K562 (cell line): ENCODE results near the gene CADPS2. TPM values are rescaled to one million over a fixed set of nuclear protein-coding genes. Genes with fewer than 3 reads are reported as not detected.

Experiments used
- ATAC-seq: fragments of 200-7000 bp; cut with Tn5 transposase; 3 replicates; pipeline ENCODE4 v1.9.1; 2020; ENCODE audit warnings: moderate library complexity
- BruUV-seq: library from RNA; stranded (reverse); fragments of 400-500 nt; replicated peaks from 2 replicates; lab custom pipeline; 2021; lab: Mats Ljungman, UMichigan
- CTCF ChIA-PET: fragments of 300-600 bp; formaldehyde crosslinking; extraction: SDS; loops from one replicate; lab custom pipeline; 2021; ENCODE audit warnings: low intra/inter-chr PET ratio; lab: Yijun Ruan, JAX
- POLR2A ChIA-PET: fragments of 300-600, 350-650 bp; sonication (Branson Sonifier 250); formaldehyde crosslinking; extraction: SDS; loops from one replicate; lab custom pipeline; 2021; ENCODE audit warnings: antibody characterized with exemption, inconsistent platforms; lab: Yijun Ruan, JAX
- DNase-seq, 4 experiments: peaks; one replicate each; pipeline versions ENCODE4 v3.0.0 to v3.0.0-alpha.2; 2011 to 2018; ENCODE audit warnings: low spot score in 3 of 4, mixed read lengths in 3 of 4; ENCODE audit errors: extremely low read depth in 1 of 4
- FAIRE-seq: peaks from 2 replicates; lab custom pipeline; 2011; peaks lifted over from hg19 to GRCh38; lab: Jason Lieb, UNC
- H2AFZ ChIP-seq: 2 replicates; pipeline ENCODE4 v1.6.0; 2011; ENCODE audit warnings: low read depth, low read length, control low read depth, inconsistent platforms
- H3K27ac ChIP-seq: fragments of 200-600 bp; 3 replicates; pipeline ENCODE4 v1.8.0; 2011; ENCODE audit warnings: low read depth, mild to moderate bottlenecking, control low read depth, inconsistent platforms, low read length, moderate library complexity, mixed read lengths; ENCODE audit errors: extremely low read depth
- H3K27me3 ChIP-seq, 2 experiments: fragments of 300-600 bp in 1 of 2; 2 replicates in 1 of 2; 3 replicates in 1 of 2; pipeline versions ENCODE4 v1.6.0 to v1.8.0; 2011; ENCODE audit warnings: inconsistent platforms in 2 of 2, low read length in 2 of 2, mild to moderate bottlenecking in 1 of 2, mixed read lengths in 1 of 2, moderate library complexity in 1 of 2; ENCODE audit not compliant: control insufficient read depth in 2 of 2, insufficient read depth in 2 of 2
- H3K36me3 ChIP-seq: fragments of 300-600 bp; 3 replicates; pipeline ENCODE4 v1.8.0; 2011; ENCODE audit warnings: mild to moderate bottlenecking, low read length, inconsistent platforms; ENCODE audit not compliant: control insufficient read depth, insufficient read depth
- H3K4me1 ChIP-seq, 2 experiments: fragments of 200-600 bp in 1 of 2; replicated peaks in 1 of 2; 2 replicates in 1 of 2; 3 replicates in 1 of 2; pipeline versions ENCODE4 v1.5.1 to v1.8.0; 2011; ENCODE audit warnings: inconsistent platforms in 2 of 2, low read length in 2 of 2, mild to moderate bottlenecking in 1 of 2, mixed read lengths in 1 of 2, moderate library complexity in 1 of 2; ENCODE audit not compliant: control insufficient read depth in 2 of 2, insufficient read depth in 2 of 2
- H3K4me2 ChIP-seq: 2 replicates; pipeline ENCODE4 v1.6.1; 2011; ENCODE audit warnings: low read length, control low read depth, inconsistent platforms, mixed read lengths; ENCODE audit not compliant: insufficient read depth
- H3K4me3 ChIP-seq: fragments of 200-600 bp; sonication (generic), shearing (Covaris generic); 2 replicates; pipeline ENCODE4 v1.5.1; 2016; ENCODE audit warnings: control low read depth, inconsistent platforms
- H3K79me2 ChIP-seq: fragments of 200-600 bp; 3 replicates; pipeline ENCODE4 v1.8.0; 2011; ENCODE audit warnings: low read length, inconsistent platforms; ENCODE audit not compliant: control insufficient read depth, insufficient read depth
- H3K9ac ChIP-seq, 2 experiments: 2 replicates each; pipeline versions ENCODE4 v1.6.0 to v1.6.1; 2011; ENCODE audit warnings: low read depth in 2 of 2, low read length in 2 of 2, control low read depth in 1 of 2, inconsistent platforms in 1 of 2, mild to moderate bottlenecking in 1 of 2, mixed read lengths in 1 of 2; ENCODE audit not compliant: insufficient read depth in 1 of 2
- H3K9me1 ChIP-seq: one replicate; pipeline ENCODE4 v1.6.0; 2011; ENCODE audit warnings: inconsistent platforms, mild to moderate bottlenecking, low read length, moderate library complexity; ENCODE audit not compliant: control insufficient read depth, insufficient read depth
- H3K9me3 ChIP-seq: replicated peaks from 2 replicates; pipeline ENCODE4 v1.5.1; 2011; ENCODE audit warnings: low read depth, low read length, inconsistent platforms; ENCODE audit not compliant: control insufficient read depth, insufficient read depth
- H4K20me1 ChIP-seq: replicated peaks from 2 replicates; pipeline ENCODE4 v1.6.1; 2011; ENCODE audit warnings: low read length, inconsistent platforms, mixed read lengths; ENCODE audit not compliant: control insufficient read depth, insufficient read depth
- ETV6 ChIP-seq, 3 experiments: fragments of 150-350 bp in 1 of 3; sonication (generic) in 1 of 3; formaldehyde crosslinking in 1 of 3; IDR thresholded peaks; 2 replicates each; pipeline versions ENCODE4 v1.6.1 to v1.8.0; 2014 to 2022; ENCODE audit warnings: borderline replicate concordance in 2 of 3, low read depth in 2 of 3, antibody characterized with exemption in 1 of 3, low read length in 1 of 3, mild to moderate bottlenecking in 1 of 3, missing genetic modification reagents in 1 of 3
- HDAC3 ChIP-seq: fragments of 450-650 bp; IDR thresholded peaks from 2 replicates; pipeline ENCODE4 v1.6.1; 2018; ENCODE audit warnings: borderline replicate concordance, mild to moderate bottlenecking, moderate library complexity; ENCODE audit not compliant: partially characterized antibody
- HLTF ChIP-seq: fragments of 450-650 bp; IDR thresholded peaks from 2 replicates; pipeline ENCODE4 v1.6.1; 2016
- PHTF2 ChIP-seq: fragments of 250-450 bp; sonication (Bioruptor Pico); IDR thresholded peaks from 2 replicates; pipeline ENCODE4 v1.5.0; 2021; ENCODE audit warnings: mild to moderate bottlenecking
- RFX1 ChIP-seq: fragments of 450-650 bp; IDR thresholded peaks from 2 replicates; pipeline ENCODE4 v1.6.1; 2016; ENCODE audit warnings: mild to moderate bottlenecking, moderate library complexity
- RFX7 ChIP-seq: fragments of 250-450 bp; sonication (Bioruptor Pico); IDR thresholded peaks from 2 replicates; pipeline ENCODE4 v1.5.1; 2021; ENCODE audit warnings: mild to moderate bottlenecking
- TAF1 ChIP-seq: IDR thresholded peaks from 2 replicates; pipeline ENCODE4 v1.6.1; 2011; ENCODE audit warnings: mild to moderate bottlenecking, low read length, moderate library complexity; ENCODE audit not compliant: insufficient read depth, control insufficient read depth, severe bottlenecking; ENCODE audit errors: extremely low read depth
- TCFL5 ChIP-seq: fragments of 250-450 bp; sonication (Bioruptor Pico); conservative IDR thresholded peaks from 2 replicates; pipeline ENCODE4 v1.6.1; 2021; ENCODE audit warnings: mild to moderate bottlenecking, moderate library complexity, matching md5 sums
- ZBTB8A ChIP-seq: fragments of 450-650 bp; IDR thresholded peaks from 2 replicates; pipeline ENCODE4 v1.6.1; 2018; ENCODE audit warnings: mild to moderate bottlenecking, moderate library complexity; ENCODE audit not compliant: partially characterized antibody
- ZNF511 ChIP-seq: sonication (generic); formaldehyde crosslinking; IDR thresholded peaks from 2 replicates; pipeline ENCODE4 v1.8.0; 2022; ENCODE audit warnings: mild to moderate bottlenecking, missing genetic modification reagents
- ZNF740 ChIP-seq, 3 experiments: fragments of 200-800 bp in 1 of 3; sonication (Bioruptor generic) in 1 of 3; sonication (generic) in 1 of 3; formaldehyde crosslinking in 1 of 3; IDR thresholded peaks; 2 replicates each; pipeline versions ENCODE4 v1.6.1 to v1.8.0; 2016 to 2022; ENCODE audit warnings: mild to moderate bottlenecking in 2 of 3, missing compliant biosample characterization in 2 of 3, missing genetic modification characterization in 2 of 3, missing genetic modification reagents in 1 of 3
- WGBS: fragments of 100-300 bp; shearing (Covaris generic); methylation state at CpG from one replicate; pipeline ENCODE4 v1.1.6; 2016; ENCODE audit warnings: low coverage, mixed read lengths; ENCODE audit not compliant: insufficient coverage; ENCODE audit errors: missing lambda C conversion rate; 5-methylcytosine and 5-hydroxymethylcytosine counted together
- in situ Hi-C: fragments of 300-500 bp; cut with MboI; formaldehyde crosslinking; loops from 4 replicates; pipeline ENCODE4 v1.15.0; 2018; ENCODE audit warnings: inconsistent platforms, mixed read lengths
- intact Hi-C: fragments of 100-400 bp; cut with micrococcal nuclease; formaldehyde crosslinking; loops from 2 replicates; pipeline ENCODE4 v1.14.2; 2022
- polyA plus RNA-seq, 8 experiments: library from polyadenylated mRNA; depleted of rRNA in 4 of 8; stranded (reverse) in 5 of 8; unstranded in 3 of 8; fragments of >200 nt; fragmentation: Nextera tagmentation in 2 of 8; fragmentation: Illumina TruSeq in 1 of 8; extraction: Ambion mirVana in 2 of 8; extraction: Trizol in 1 of 8; gene quantifications; 2 replicates each; pipeline versions ENCODE4 v1.2.1 to v1.2.3, GENCODE V29; 2011 to 2014; ENCODE audit warnings: inconsistent platforms in 1 of 8, missing spikeins in 1 of 8
- total RNA-seq, 7 experiments: library from RNA; depleted of rRNA in 6 of 7; stranded (reverse); fragments of >200 nt in 6 of 7; fragmentation: Illumina TruSeq in 2 of 7; extraction: Trizol in 2 of 7; gene quantifications; 2 replicates each; pipeline versions ENCODE4 v1.2.1 to v1.2.3, GENCODE V29; 2011 to 2021; ENCODE audit warnings: low replicate concordance in 1 of 7
- TF ChIP-seq, protein P1 (sequence below): fragments of 250-450 bp; sonication (Bioruptor Pico); IDR thresholded peaks from 2 replicates; pipeline ENCODE4 v1.5.0; 2021
- TF ChIP-seq, protein P2 (sequence below): fragments of 250-450 bp; sonication (Bioruptor Pico); IDR thresholded peaks from 2 replicates; pipeline ENCODE4 v1.8.0; 2021; ENCODE audit warnings: moderate library complexity, mild to moderate bottlenecking, inconsistent platforms
- TF ChIP-seq, protein P3 (sequence below): fragments of 450-650 bp; formaldehyde crosslinking; IDR thresholded peaks from 2 replicates; pipeline ENCODE4 v1.4.0; 2022; ENCODE audit warnings: missing genetic modification characterization

The CADPS2 gene
- total and polyA plus RNA-seq, 9 of the 15 experiments (the other 6 are each of a cell fraction or from before 2014, with no cell fraction given) = 0.03 to 0.14 (median 0.04) TPM; not detected in 1

- POLR2A ChIA-PET = no interaction called here
- Histone ChIP-seq H3K9me3 (no peaks in the 10 kb centered on the region), H3K4me3 (no peak overlapping the region), H3K79me2 (no peaks in the 10 kb centered on the region), H2AFZ (no peak overlapping the region), H3K4me1 (no peaks in the 10 kb centered on the region), H3K27me3 (no peaks in the 10 kb centered on the region), H4K20me1 (no peaks in the 10 kb centered on the region), H3K4me2 (no peak overlapping the region), H3K27ac (no peak overlapping the region), H3K36me3 (no peaks in the 10 kb centered on the region), H3K9me1 (no peaks in the 10 kb centered on the region), H3K9ac (no peak overlapping the region)
- BruUV-seq = no TSS peak
- DNase-seq = no peak
- in situ Hi-C loops (no loop called here), intact Hi-C loops (no loop called here)
- FAIRE-seq = no peak
- 0% methylated on average over 2 of the region's 2 CpGs for WGBS
- TF ChIP-seq HDAC3 (no peak), RFX1 (no peak), TCFL5 (CRISPR knock-in tag) (no peak), ETV6 (IDR thresholded peaks at IDR 0.05; ENCODE audit: borderline replicate concordance in 1 of 2, low read depth in 2 of 2, low read length in 1 of 2) (no peak), ETV6 (CRISPR knock-in tag; IDR thresholded peaks at IDR 0.05; ENCODE audit: borderline replicate concordance) (no peak), ZBTB8A (no peak), PHTF2 (CRISPR knock-in tag) (no peak), RFX7 (CRISPR knock-in tag) (no peak), ZNF511 (CRISPR knock-in tag) (no peak), HLTF (no peak), ZNF740 (CRISPR knock-in tag; IDR thresholded peaks at IDR 0.05) (no peak), ZNF740 (tag; IDR thresholded peaks at IDR 0.05) (no peak), TAF1 (no peak)
- TF ChIP-seq, protein P1, sequence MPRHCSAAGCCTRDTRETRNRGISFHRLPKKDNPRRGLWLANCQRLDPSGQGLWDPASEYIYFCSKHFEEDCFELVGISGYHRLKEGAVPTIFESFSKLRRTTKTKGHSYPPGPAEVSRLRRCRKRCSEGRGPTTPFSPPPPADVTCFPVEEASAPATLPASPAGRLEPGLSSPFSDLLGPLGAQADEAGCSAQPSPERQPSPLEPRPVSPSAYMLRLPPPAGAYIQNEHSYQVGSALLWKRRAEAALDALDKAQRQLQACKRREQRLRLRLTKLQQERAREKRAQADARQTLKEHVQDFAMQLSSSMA (CRISPR knock-in tag) = no peak
- TF ChIP-seq, protein P2, sequence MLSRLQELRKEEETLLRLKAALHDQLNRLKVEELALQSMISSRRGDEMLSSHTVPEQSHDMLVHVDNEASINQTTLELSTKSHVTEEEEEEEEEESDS (CRISPR knock-in tag) = no peak
- TF ChIP-seq, protein P3, sequence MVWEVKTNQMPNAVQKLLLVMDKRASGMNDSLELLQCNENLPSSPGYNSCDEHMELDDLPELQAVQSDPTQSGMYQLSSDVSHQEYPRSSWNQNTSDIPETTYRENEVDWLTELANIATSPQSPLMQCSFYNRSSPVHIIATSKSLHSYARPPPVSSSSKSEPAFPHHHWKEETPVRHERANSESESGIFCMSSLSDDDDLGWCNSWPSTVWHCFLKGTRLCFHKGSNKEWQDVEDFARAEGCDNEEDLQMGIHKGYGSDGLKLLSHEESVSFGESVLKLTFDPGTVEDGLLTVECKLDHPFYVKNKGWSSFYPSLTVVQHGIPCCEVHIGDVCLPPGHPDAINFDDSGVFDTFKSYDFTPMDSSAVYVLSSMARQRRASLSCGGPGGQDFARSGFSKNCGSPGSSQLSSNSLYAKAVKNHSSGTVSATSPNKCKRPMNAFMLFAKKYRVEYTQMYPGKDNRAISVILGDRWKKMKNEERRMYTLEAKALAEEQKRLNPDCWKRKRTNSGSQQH (CRISPR knock-in tag) = no peak
- CTCF ChIA-PET = no interaction called here
- no peak for ATAC-seq
Measured at GRCh38 chr7:122684504-122684903, 201.8 kb downstream of the CADPS2 start.
